Fibroblast of the aortic adventitia (primary cell): ENCODE data around the gene DDX23. TPM values are rescaled to one million over a fixed set of nuclear protein-coding genes. Genes with fewer than 3 reads are reported as not detected.

Source experiments
- DNase-seq: peaks from one replicate; pipeline ENCODE4 v3.0.0-alpha.2; 2010; ENCODE audit warnings: low read depth
- H3K4me3 ChIP-seq: 2 replicates; pipeline ENCODE4 v1.5.1; 2011; ENCODE audit warnings: low read depth, mild to moderate bottlenecking, control low read depth, low read length, moderate library complexity
- CTCF ChIP-seq: IDR thresholded peaks from 2 replicates; pipeline ENCODE4 v1.5.1; 2011; ENCODE audit warnings: mild to moderate bottlenecking, low read length, control low read depth, inconsistent platforms; ENCODE audit not compliant: insufficient read depth
- total RNA-seq: library from RNA; depleted of rRNA; stranded (reverse); fragments of >200 nt; gene quantifications from 2 replicates; pipeline ENCODE4 v1.2.3, GENCODE V29; 2012; ENCODE audit warnings: low replicate concordance

DDX23 gene
- total RNA-seq, 1 donor = 54.1 TPM

- TF ChIP-seq CTCF = no peak
- H3K4me3 ChIP-seq = no peak overlapping the region
- no peak for DNase-seq
Observed at GRCh38 chr12:48831257-48831656, 20.7 kb downstream of the DDX23 start.

GRCh38 chr12:48828841-48829575, 23.0 kb downstream of the DDX23 start:
- H3K4me3 ChIP-seq = no peak overlapping the region
- DNase-seq = no peak
- TF ChIP-seq CTCF = no peak

- H3K4me3 ChIP-seq = no peak overlapping the region
- no peak for TF ChIP-seq CTCF
- DNase-seq = no peak
Observed at GRCh38 chr12:48828293-48828692, 23.7 kb downstream of the DDX23 start.

- no peak overlapping the region for H3K4me3 ChIP-seq
- no peak for DNase-seq
- TF ChIP-seq CTCF = no peak
Observed at GRCh38 chr12:48827513-48828096, 24.4 kb downstream of the DDX23 start.

GRCh38 chr12:48827026-48827425, 24.9 kb downstream of the DDX23 start:
- no peak overlapping the region for H3K4me3 ChIP-seq
- no peak for TF ChIP-seq CTCF
- no peak for DNase-seq

- no peak for DNase-seq
- no peak for TF ChIP-seq CTCF
- H3K4me3 ChIP-seq = no peak overlapping the region
Observed at GRCh38 chr12:48826209-48826855, 25.6 kb downstream of the DDX23 start.
